Measurements from ENCODE around the gene DOCK9. TPM values are rescaled to one million over a fixed set of nuclear protein-coding genes. Genes with fewer than 3 reads are reported as not detected.

Gene DOCK9
- total and polyA plus RNA-seq, 2 donors (not counting 1 experiment from before 2014, with no cell fraction given), result 18.5 to 28.0 TPM

DNA sequence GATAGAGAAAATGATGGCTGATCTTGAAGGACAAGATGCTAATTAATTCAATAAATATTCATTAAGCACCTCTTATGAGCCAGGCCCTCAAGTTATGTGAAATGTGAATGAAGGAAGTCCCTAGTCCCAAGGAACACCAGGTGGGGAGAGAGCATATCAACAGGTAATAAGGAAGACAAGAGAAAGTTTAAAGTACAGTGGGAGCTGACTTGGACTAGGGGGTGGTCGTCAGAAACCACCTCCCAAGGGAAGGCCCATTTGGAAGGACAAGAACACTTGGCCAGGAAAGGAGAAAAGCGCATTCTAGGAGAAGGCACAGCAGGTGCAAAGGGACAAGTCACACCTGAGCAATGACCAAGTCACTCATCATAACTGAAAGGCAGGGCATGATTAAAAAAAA is 72.7 kb downstream of the DOCK9 start:
- DNase-seq, result no peak
- Histone ChIP-seq H3K4me1 (ENCODE audit: control insufficient read depth in 2 of 2, insufficient read depth in 2 of 2, low read length in 2 of 2) (no peaks in the 10 kb centered on the region), H3K9me3 (ENCODE audit: control extremely low read depth in 1 of 3, control insufficient read depth in 2 of 3, insufficient read depth in 1 of 3, low read length in 2 of 3) (no peaks in the 10 kb centered on the region), H3K36me3 (replicated peaks in 1 of 2; ENCODE audit: control extremely low read depth in 1 of 2, control insufficient read depth in 1 of 2, extremely low read depth in 1 of 2, insufficient read depth in 2 of 2, low read length in 1 of 2) (peaks cover 0 to 14% of the 10 kb centered on the region in 2 experiments), H3K9ac (ENCODE audit: low read length) (no peak overlapping the region), H3K79me2 (ENCODE audit: control insufficient read depth, insufficient read depth, low read length) (no peaks in the 10 kb centered on the region), H3K4me2 (replicated peaks; ENCODE audit: low read depth, low read length, poor library complexity, severe bottlenecking) (no peak overlapping the region), H4K20me1 (ENCODE audit: control insufficient read depth, insufficient read depth, low read length, poor library complexity, severe bottlenecking) (no peaks in the 10 kb centered on the region), H3K4me3 (ENCODE audit: control extremely low read depth in 1 of 5, extremely low read depth in 1 of 5, insufficient read depth in 1 of 5, low read depth in 2 of 5, low read length in 4 of 5) (no peak overlapping the region), H2AFZ (ENCODE audit: insufficient read depth, low read depth, low read length, poor library complexity, severe bottlenecking) (no peak overlapping the region), H3K27ac (ENCODE audit: low read length in 2 of 2) (no peak overlapping the region), H3K27me3 (replicated peaks in 1 of 4; ENCODE audit: control extremely low read depth in 1 of 4, control insufficient read depth in 3 of 4, insufficient read depth in 4 of 4, low read length in 3 of 4) (no peaks in the 10 kb centered on the region)
- no CpG with 5 or more reads among the region's 2 CpGs for WGBS (ENCODE audit: insufficient coverage)
- CTCF ChIA-PET, result no interaction called here
- no peak overlapping the region for H3K4me3 Mint-ChIP-seq
- no peak for TF ChIP-seq EZH2 (IDR thresholded peaks at IDR 0.05; ENCODE audit: borderline replicate concordance, insufficient read depth, low read depth, low read length, poor library complexity, severe bottlenecking)
- TF ChIP-seq, protein P1, sequence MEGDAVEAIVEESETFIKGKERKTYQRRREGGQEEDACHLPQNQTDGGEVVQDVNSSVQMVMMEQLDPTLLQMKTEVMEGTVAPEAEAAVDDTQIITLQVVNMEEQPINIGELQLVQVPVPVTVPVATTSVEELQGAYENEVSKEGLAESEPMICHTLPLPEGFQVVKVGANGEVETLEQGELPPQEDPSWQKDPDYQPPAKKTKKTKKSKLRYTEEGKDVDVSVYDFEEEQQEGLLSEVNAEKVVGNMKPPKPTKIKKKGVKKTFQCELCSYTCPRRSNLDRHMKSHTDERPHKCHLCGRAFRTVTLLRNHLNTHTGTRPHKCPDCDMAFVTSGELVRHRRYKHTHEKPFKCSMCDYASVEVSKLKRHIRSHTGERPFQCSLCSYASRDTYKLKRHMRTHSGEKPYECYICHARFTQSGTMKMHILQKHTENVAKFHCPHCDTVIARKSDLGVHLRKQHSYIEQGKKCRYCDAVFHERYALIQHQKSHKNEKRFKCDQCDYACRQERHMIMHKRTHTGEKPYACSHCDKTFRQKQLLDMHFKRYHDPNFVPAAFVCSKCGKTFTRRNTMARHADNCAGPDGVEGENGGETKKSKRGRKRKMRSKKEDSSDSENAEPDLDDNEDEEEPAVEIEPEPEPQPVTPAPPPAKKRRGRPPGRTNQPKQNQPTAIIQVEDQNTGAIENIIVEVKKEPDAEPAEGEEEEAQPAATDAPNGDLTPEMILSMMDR (IDR thresholded peaks at IDR 0.05), result no peak
- POLR2A ChIA-PET, result interaction anchor here (0.5 kb wide), 1 partner anchor 183 kb away, joined by 3 read pairs; no protein-coding TSS in a partner anchor
- intact Hi-C loops (cut with micrococcal nuclease), result no loop called here
- H3K27ac Mint-ChIP-seq, result no peak overlapping the region
- H3K4me1 Mint-ChIP-seq, result no peaks in the 10 kb centered on the region
- no peak for ATAC-seq (ENCODE audit: low read depth)
- H3K9me3 Mint-ChIP-seq (ENCODE audit: insufficient read depth), result no peaks in the 10 kb centered on the region
- H3K27me3 Mint-ChIP-seq, result no peaks in the 10 kb centered on the region

DNA sequence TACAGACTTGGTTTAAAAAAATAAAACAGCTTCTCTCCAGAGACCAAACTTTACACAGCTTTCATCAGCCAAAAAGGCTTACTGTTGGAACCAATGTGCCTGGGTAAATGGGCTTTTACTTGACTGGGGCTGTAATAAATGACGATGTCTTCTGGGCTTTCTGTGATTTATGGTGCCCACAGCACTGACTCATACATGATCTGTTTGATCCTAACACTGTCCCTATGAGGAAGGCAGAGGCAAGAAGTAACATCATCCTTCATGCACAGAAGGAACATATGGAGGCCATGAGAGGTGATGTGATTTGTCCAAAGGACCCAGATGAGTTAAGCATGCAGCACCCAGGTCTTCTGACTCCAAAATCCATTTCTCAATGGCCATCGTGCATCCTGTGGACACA is 77.4 kb downstream of the DOCK9 start:
- Mint-ChIP-seq H3K27me3 (no peaks in the 10 kb centered on the region), H3K9me3 (ENCODE audit: insufficient read depth) (no peaks in the 10 kb centered on the region), H3K27ac (no peak overlapping the region), H3K4me1 (peaks cover 4% of the 10 kb centered on the region), H3K4me3 (no peak overlapping the region)
- ChIA-PET POLR2A (no interaction called here), CTCF (interaction anchor here (0.9 kb wide), 1 partner anchor 32 kb away, joined by 3 read pairs; no protein-coding TSS in a partner anchor)
- TF ChIP-seq, protein P1 (IDR thresholded peaks at IDR 0.05), result no peak
- TF ChIP-seq EZH2 (IDR thresholded peaks at IDR 0.05; ENCODE audit: borderline replicate concordance, insufficient read depth, low read depth, low read length, poor library complexity, severe bottlenecking), result no peak
- Histone ChIP-seq H3K36me3 (replicated peaks in 1 of 2; ENCODE audit: control extremely low read depth in 1 of 2, control insufficient read depth in 1 of 2, extremely low read depth in 1 of 2, insufficient read depth in 2 of 2, low read length in 1 of 2) (peaks cover 0 to 20% of the 10 kb centered on the region in 2 experiments), H3K9me3 (ENCODE audit: control extremely low read depth in 1 of 3, control insufficient read depth in 2 of 3, insufficient read depth in 1 of 3, low read length in 2 of 3) (no peaks in the 10 kb centered on the region), H2AFZ (ENCODE audit: insufficient read depth, low read depth, low read length, poor library complexity, severe bottlenecking) (no peak overlapping the region), H3K9ac (ENCODE audit: low read length) (no peak overlapping the region), H3K4me1 (ENCODE audit: control insufficient read depth in 2 of 2, insufficient read depth in 2 of 2, low read length in 2 of 2) (peaks cover 0 to 5% of the 10 kb centered on the region in 2 donors), H3K79me2 (ENCODE audit: control insufficient read depth, insufficient read depth, low read length) (no peaks in the 10 kb centered on the region), H4K20me1 (ENCODE audit: control insufficient read depth, insufficient read depth, low read length, poor library complexity, severe bottlenecking) (no peaks in the 10 kb centered on the region), H3K4me3 (ENCODE audit: control extremely low read depth in 1 of 5, extremely low read depth in 1 of 5, insufficient read depth in 1 of 5, low read depth in 2 of 5, low read length in 4 of 5) (no peak overlapping the region), H3K27ac (ENCODE audit: low read length in 2 of 2) (no peak overlapping the region), H3K27me3 (replicated peaks in 1 of 4; ENCODE audit: control extremely low read depth in 1 of 4, control insufficient read depth in 3 of 4, insufficient read depth in 4 of 4, low read length in 3 of 4) (no peaks in the 10 kb centered on the region), H3K4me2 (replicated peaks; ENCODE audit: low read depth, low read length, poor library complexity, severe bottlenecking) (no peak overlapping the region)
- ATAC-seq (ENCODE audit: low read depth), result no peak
- DNase-seq, result no peak
- intact Hi-C loops (cut with micrococcal nuclease), result no loop called here
- no CpG with 5 or more reads among the region's 2 CpGs for WGBS (ENCODE audit: insufficient coverage)
